Suprapubic skin (tissue), 3 donors: ENCODE results near the gene ZSCAN10.

Experiments
- EP300 ChIP-seq: sonication (generic); formaldehyde crosslinking; IDR thresholded peaks from one replicate; pipeline ENCODE4 v1.6.1; 2017; ENCODE audit warnings: antibody characterized with exemption
- POLR2A ChIP-seq, 2 donors: fragments of 450-650 bp; IDR thresholded peaks; one replicate each; pipeline ENCODE4 v1.6.1; 2017; ENCODE audit warnings: antibody characterized with exemption in 2 of 2, mild to moderate bottlenecking in 2 of 2, moderate library complexity in 2 of 2
- TF ChIP-seq, protein P1 (sequence below), 2 donors: fragments of 200-600 bp in 1 of 2; fragments of 450-650 bp in 1 of 2; sonication (generic) in 1 of 2; IDR thresholded peaks; one replicate each; pipeline ENCODE4 v1.5.1; 2016 to 2019; ENCODE audit warnings: antibody characterized with exemption in 2 of 2, mild to moderate bottlenecking in 1 of 2, moderate library complexity in 1 of 2

DNA sequence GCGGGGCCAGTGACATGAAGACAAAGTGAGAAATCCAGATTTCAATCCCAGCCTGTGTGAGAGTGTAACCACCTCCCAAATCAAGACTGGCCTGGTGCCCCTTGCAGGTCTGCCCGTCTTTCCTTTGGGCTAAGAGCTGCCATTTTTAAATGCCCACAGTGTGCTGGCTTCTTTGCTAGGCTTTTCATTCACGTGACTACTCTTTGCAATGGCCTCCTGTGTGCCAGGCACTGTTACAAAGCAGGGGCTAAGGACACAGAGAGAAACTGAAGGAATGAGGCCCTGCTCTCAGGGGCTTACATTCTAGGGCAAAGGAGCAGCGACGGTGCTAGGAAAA is 269 bp upstream of the ZSCAN10 start:
- no peak for TF ChIP-seq EP300
- TF ChIP-seq, protein P1, sequence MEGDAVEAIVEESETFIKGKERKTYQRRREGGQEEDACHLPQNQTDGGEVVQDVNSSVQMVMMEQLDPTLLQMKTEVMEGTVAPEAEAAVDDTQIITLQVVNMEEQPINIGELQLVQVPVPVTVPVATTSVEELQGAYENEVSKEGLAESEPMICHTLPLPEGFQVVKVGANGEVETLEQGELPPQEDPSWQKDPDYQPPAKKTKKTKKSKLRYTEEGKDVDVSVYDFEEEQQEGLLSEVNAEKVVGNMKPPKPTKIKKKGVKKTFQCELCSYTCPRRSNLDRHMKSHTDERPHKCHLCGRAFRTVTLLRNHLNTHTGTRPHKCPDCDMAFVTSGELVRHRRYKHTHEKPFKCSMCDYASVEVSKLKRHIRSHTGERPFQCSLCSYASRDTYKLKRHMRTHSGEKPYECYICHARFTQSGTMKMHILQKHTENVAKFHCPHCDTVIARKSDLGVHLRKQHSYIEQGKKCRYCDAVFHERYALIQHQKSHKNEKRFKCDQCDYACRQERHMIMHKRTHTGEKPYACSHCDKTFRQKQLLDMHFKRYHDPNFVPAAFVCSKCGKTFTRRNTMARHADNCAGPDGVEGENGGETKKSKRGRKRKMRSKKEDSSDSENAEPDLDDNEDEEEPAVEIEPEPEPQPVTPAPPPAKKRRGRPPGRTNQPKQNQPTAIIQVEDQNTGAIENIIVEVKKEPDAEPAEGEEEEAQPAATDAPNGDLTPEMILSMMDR (IDR thresholded peaks at IDR 0.05), result no peak
- no peak for TF ChIP-seq POLR2A (IDR thresholded peaks at IDR 0.05)
